Epithelial cell of prostate (primary cell): Measurements from ENCODE around the gene ALKBH1.
"Not testable (repeated sequence)": the region's sequence is repeated elsewhere in the genome, so short reads cannot be mapped to it uniquely, and the experiment has no call there.

Experiments
- DNase-seq: peaks from one replicate; pipeline ENCODE4 v3.0.0-alpha.2; 2011; ENCODE audit warnings: low read depth, low spot score
- H3K27ac ChIP-seq: fragments of 450-650 bp; 2 replicates; pipeline ENCODE4 v1.5.1; 2017; ENCODE audit warnings: mild to moderate bottlenecking

ALKBH1 gene

DNA sequence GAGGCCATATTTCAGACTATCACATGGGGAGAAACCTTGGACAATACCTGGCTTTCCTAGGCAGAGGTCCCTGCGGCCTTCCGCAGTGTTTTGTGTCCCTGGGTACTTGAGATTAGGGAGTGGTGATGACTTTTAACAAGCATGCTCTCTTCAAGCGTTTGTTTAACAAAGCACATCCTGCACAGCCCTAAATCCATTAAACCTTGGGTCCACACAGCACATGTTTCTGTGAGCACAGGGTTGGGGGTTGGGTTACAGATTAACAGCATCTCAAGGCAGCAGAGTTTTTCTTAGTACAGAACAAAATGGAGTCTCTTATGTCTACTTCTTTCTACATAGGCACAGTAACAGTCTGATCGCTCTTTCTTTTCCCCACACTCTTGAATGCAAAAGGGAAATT, 72.0 kb downstream of the ALKBH1 start:
- not testable (repeated sequence) for H3K27ac ChIP-seq

DNA sequence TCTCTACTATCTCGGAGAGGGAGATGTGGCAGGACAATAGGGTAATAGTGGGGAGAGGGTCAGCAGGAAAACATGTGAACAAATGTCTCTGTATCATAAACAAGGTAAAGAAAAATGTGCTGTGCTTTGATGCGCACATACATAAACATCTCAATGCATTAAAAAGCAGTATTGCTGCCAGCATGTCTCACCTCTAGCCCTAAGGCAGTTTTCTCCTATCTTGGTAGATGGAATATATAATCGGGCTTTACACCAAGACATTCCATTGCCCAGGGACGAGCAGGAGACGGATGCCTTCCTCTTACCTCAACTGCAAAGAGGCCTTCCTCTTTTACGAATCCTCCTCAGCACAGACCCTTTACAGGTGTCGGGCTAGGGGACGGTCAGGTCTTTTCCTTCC, 72.4 kb downstream of the ALKBH1 start:
- DNase-seq, H3K27ac ChIP-seq: not testable (repeated sequence)

More for the DNA sequence above, 72.0 kb downstream of the ALKBH1 start:
- DNase-seq: not testable (repeated sequence)

DNA sequence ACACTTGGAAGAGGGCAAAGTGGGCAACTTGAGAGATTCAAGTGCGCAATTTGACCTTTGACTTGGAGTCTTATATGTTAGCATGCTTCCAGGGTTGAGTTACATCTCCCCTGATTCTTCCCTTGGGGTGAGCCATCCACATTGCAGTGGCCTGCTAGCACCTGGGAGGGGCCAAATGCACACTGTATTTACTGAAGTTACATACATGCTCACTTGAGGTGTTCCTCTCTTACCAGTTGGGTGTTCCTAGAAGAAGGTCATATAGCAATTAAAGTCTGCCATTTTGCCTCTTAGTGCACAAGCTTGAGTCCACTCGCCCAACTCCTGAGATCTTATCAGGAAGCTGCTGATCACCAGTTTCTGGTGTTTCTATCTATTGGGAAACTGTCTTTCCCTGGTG, 77.7 kb downstream of the ALKBH1 start:
- no peak for DNase-seq
- no peak overlapping the region for H3K27ac ChIP-seq

DNA sequence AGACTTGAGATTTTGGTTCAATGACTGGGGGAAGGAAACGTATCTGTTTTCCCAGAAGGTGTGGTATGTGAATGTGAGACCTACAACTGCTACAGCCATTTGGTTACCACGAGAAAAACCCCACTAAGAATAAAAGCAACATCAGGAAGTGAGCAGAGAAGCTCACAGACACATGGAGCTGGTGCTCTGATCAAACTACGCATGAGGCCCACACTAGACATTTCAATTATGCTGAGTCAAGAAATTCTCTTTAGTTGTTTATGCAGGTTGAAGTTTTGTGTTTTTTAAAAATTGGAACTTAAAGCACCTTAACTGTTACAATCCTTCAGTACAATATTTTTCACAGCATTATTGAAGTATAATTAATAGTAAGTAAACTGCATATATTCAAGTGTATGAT, 82.5 kb downstream of the ALKBH1 start:
- H3K27ac ChIP-seq: no peak overlapping the region
- no peak for DNase-seq

DNA sequence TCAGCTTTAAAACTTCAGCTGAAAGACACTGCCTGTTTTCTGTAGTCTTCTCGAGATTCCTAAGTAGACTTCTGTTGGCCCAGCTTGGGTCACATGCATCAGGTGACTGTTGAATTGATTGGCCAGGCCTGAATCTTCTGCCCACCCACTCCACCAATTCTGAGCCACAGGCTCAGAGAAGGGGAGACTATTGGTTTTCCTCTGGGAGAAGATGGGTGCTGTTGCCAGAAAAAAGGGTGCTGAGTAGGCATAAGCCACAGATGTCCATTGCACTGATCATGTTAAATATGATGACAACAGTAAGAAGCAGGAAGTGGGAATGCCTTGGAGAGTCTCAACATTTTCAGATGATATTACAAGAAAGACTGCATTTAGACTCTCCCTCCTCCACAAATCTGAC, 84.6 kb downstream of the ALKBH1 start:
- H3K27ac ChIP-seq: peak overlapping the region; percentile 32
- DNase-seq: no peak
